Tongue (tissue), 2 donors: ENCODE data around the gene ACTR2. TPM values are rescaled to one million over a fixed set of nuclear protein-coding genes. Genes with fewer than 3 reads are reported as not detected.
"Not testable (repeated sequence)": the region's sequence is repeated elsewhere in the genome, so short reads cannot be mapped to it uniquely, and the experiment has no call there.

Experiments
- DNase-seq: peaks from one replicate; pipeline ENCODE4 v3.0.0-alpha.2; 2015
- total RNA-seq: library from RNA; depleted of rRNA; stranded (reverse); fragments of >200 nt; gene quantifications from one replicate; pipeline ENCODE4 v1.2.3, GENCODE V29; 2014

Gene ACTR2
- 110 TPM for total RNA-seq

GRCh38 chr2:65227456-65228262 lies at the start of gene ACTR2:
TSS of gene ACTR2 (plus strand) at chr2:65227831. CDS start at chr2:65227910, 79 bp downstream.
- peak; percentile 98 for DNase-seq

DNA sequence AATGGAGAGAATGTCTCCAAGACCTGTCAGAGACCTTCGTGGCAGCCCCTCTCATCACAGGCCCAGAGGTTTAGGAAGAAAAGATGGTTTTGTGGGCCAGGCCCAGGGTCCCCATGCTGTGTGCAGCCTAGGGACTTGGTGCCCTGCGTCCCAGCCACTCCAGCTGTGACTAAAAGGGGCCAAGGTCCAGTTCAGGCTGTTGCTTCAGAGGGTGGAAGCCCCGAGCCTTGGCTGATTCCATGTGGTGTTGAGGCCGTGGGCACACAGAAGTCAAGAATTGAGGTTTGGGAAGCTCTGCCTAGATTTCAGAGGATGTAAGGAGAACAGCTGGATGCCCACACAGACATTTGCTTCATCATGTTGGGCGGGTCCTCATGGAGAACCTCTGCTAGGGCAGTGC lies 45.1 kb upstream of the ACTR2 start:
- DNase-seq = no peak

DNA sequence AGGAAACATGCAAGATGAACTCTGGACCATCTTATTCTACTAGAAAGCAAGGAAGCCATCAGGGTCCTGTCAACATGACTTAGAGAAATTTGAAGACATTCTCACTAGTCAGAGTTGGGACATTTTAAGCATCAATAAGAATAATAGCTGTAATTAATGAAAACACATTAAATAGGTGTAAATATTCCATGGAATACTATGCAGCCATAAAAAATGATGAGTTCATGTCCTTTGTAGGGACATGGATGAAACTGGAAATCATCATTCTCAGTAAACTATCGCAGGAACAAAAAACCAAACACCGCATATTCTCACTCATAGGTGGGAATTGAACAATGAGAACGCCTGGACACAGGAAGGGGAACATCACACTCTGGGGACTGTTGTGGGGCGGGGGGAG lies 44.2 kb upstream of the ACTR2 start:
- DNase-seq = not testable (repeated sequence)

DNA sequence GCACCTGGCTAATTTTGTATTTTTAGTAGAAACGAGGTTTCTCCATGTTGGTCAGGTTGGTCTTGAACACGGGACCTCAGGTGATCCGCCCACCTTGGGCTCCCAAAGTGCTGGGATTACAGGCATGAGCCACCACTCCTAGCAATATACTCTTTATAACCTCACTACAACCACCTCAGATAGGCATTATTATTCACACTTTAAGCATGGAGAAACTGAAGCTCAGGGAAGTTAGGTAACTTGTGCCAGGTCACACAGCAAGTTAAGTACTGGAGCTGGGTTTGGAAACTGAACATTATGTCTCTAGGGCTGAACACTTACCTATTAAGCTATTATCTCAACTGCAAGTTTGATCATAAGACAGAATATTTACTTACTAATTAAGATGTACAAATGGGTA lies 42.6 kb upstream of the ACTR2 start:
- DNase-seq = no peak

DNA sequence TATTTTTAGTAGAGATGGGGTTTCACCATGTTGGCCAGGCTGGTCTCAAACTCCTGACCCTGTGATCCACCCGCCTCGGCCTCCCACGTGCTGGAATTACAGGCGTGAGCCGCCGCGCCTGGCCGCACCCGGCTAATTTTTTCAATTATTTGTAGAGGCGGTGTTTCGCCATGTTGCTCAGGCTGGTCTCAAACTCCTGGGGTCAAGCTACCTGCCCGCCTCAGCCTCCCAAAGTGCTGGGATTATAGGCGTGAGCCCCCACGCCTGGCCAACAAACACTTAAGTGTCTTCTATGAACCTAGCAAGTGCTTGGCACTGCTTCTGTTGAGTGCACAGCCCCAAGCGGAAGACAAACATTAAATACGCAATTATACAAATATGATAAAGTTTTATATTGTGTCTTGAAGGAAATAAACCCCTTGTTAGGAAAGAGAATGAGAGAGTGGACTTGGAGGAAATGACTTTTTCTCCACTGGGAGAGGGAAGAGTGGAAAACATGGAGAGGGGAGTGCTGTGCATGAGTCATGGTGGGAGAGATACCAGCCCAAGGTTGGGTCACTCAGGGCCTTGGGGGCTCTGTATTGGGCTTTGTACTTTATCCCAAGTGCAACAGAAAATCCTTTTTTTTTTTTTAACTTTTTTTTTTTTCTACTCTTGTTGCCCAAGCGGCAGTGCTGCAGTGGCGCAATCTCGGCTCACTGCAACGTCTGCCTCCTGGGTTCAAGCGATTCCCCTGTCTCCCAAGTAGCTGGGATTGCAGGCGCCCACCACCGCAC lies 41.4 kb upstream of the ACTR2 start:
- DNase-seq = no peak

DNA sequence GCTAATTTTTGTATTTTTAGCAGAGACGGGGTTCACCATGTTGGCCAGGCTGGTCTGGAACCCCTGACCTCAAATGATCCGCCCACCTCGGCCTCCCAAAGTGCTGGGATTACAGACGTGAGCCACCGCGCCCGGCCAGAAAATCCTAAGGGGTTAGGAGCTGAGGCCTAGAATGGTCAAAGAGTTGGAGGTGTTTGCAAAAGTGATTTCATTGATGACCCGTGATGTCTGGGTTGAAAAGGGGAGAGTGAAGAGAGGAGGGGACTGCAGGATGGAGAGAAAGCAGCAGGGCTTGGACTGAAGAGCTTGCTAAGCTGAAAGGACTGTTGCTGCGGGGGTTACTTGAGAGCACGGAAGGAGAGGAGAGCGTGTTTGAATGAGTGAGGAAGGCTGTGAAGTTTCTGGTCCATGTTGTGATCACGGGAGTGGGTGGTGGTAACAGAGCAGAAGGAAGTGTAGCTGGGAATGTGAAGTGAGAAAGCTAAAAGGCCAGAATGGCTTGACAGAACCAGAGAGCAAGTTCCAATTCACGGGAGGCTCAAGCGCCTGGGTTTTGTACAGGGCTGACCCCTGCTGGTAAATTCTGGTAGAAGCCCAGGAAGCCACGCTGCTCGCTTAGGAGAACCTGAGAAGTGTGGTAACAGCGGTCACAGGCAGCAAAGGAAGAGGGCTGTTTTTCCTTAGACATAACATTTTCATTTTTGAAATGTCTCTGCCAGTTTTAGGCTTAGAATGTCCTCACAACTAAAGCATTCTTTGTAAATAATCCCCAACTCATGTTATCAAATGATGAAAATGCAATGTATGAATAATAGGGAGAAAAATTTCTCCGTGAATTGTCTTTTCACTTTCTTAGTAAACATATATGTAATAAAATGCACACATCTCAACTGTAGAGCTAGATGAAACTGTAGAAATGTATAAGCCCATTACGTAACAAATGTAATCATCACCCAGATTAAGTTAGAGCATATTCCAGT lies 40.5 kb upstream of the ACTR2 start:
- peak; percentile 91 for DNase-seq

DNA sequence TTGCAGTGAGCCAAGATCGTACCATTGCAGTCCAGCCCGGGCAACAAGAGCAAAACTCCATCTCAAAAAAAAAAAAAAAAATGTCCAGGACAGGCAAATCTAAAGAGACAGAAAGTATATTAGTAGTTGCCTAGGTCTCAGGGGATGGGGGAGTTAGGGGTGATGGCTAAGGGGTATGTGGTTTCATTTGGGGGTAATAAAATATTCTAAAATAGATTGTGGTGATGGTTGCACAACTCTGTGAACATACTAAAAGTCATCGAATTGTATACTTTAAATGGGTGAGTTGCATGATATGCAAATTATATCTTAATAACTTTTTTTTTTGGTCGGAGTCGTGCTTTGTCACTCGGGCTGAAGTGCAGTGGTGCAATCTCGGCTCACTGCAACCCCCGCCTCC lies 34.2 kb upstream of the ACTR2 start:
- DNase-seq = no peak

- peak; percentile 40 for DNase-seq
Measured at GRCh38 chr2:65198737-65199136, 28.9 kb upstream of the ACTR2 start.

DNA sequence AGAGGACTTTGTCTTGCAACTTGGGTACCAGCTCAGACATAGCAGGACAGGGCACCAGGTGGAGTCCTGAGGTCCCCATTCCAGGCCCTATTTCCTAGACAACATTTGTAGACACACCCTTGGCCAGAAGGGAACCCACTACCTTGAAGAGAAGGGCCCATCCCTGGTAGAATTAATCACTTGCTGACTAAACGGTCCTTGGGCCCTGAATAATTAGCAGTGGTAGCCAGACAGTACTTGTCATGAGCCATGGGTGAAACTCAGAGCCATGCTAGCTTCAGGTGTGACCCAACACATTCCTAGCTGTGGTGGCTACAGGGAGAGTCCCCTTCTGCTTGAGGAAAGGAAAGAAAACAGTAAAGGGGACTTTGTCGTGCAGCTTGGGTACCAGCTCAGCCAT lies 28.5 kb upstream of the ACTR2 start:
- DNase-seq = no peak

- DNase-seq = no peak
Measured at GRCh38 chr2:65199891-65200290, 27.7 kb upstream of the ACTR2 start.

- DNase-seq = peak; percentile 24
Measured at GRCh38 chr2:65204461-65205210, 23.0 kb upstream of the ACTR2 start.

- no peak for DNase-seq
Measured at GRCh38 chr2:65212115-65212514, 15.5 kb upstream of the ACTR2 start.

GRCh38 chr2:65212619-65213018 lies 15.0 kb upstream of the ACTR2 start:
- DNase-seq = no peak

DNA sequence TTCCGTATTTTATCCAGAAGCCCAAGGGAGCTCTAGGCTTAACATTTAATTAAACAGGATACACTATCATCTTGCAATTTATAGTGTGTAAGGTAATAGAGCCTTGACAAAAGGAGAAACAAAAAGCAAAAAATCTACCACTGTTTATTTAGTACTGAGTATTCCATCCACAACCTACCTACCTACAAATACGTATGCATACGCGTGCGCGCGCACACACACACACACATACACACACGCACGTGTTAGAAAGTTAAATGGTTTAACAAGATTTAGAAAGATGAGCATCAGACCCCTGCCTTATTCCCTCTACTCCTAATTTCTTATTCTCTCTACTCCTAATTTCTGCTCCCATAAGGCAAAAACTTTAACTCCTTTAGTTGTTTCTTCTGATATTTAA lies 14.6 kb upstream of the ACTR2 start:
- no peak for DNase-seq

DNA sequence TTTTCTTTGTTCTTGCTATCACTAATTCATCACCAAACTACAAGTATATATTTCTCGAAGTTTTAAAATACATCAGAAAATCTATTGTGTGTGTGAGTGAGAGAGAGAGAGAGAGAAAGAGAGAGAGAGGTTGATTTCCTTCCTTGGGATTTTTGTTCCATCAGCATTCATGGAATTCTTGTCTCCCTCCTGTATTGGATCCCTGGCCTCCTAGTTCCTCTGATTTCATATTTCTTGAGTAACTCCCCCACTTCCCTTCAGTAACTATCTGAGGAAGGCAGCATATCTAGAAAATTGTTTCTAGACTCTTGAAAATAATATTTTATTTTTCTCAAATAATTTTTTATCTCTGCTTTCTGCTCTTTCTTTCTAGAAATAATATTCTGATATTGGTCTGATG lies 13.3 kb upstream of the ACTR2 start:
- no peak for DNase-seq

DNA sequence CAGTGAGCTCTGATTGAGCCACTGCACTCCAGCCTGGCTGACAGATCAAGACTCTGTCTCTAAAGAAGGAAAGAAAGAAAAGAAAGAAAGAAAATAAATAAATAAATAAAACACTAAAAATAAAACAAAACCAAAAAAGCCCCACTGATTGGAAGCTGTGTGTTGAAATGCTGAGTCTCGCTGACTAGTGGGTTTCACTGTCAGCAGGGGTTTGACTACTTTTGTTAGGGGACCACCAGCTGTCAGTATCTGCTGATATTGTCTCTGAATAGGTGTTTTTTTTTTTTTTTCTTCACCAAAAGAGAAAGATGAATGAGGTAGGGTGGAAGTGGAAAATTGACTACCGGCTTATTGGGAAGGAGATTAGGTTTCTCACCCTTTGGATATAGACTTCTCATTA lies 12.8 kb upstream of the ACTR2 start:
- no peak for DNase-seq

DNA sequence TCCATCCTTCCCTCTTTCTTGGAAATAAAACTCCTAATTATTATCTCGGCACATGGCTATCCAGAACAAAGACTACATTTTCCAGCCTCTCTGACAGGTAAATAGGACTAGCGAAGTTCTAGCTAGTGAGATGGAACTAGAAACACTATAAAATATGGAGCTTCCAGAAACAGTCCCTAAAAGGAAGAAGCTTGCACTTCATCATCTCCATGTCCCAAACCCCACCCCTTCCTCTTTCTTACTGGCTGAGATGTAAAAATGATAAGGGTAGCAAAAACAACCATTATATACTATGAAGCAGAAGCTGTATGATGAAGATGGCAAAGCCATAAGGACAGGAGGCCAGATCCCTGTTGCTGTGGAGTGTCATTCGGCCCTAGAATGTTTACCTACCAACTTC lies 11.7 kb upstream of the ACTR2 start:
- DNase-seq = no peak

DNA sequence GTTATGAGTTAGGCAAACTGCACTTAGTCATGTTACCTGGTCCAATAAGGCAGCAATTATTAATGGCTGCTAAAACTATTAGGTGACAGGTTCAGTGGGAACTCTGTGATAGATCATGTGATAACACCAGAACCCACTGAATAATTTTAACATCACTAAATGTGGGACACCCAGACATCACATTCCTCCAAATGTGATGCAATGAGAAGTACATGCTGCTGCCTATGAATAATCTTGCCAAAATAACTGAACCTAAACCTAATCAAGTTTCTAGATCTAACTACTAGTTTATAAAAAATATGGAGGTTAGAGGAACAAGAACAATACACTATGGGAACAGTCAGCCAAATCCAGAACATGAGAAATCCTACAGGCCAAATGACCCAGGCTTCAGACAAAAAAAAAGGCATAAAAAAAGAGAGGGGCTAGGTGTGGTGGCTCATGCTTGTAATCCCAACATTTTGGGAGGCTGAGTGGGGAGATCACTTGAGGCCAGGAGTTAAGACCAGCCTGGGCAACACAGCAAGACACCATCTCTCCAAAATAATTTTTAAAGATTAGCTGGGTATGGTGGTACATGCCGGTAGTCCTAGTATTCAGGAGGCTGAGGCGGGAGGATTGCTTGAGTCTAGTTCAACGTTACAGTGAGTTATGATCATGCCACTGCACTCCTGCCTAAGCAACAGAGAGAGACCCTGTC lies 7.0 kb upstream of the ACTR2 start:
- DNase-seq = no peak

GRCh38 chr2:65221275-65221674 lies 6.4 kb upstream of the ACTR2 start:
- DNase-seq = not testable (repeated sequence)

DNA sequence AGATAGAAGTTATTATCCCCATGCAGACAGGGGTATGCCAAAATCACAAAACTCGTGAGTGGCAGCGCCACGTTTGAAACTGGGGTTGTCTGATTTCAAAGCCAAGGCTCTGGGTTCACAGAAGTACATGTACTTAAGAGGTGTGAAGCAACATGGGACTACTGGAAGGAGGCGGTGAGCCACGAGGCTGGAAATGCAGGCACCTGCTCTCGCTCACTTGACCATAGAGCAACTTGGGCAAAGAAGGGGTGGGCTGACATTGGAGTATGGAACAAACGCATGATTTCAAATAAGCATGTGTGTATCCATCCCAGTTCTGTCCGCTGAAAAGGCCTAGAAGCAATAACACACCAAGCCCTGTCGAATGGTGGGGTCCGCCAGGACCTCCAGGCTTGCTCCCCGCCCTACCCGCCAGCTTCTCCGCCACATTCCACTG lies 593 bp upstream of the ACTR2 start:
- no peak for DNase-seq

DNA sequence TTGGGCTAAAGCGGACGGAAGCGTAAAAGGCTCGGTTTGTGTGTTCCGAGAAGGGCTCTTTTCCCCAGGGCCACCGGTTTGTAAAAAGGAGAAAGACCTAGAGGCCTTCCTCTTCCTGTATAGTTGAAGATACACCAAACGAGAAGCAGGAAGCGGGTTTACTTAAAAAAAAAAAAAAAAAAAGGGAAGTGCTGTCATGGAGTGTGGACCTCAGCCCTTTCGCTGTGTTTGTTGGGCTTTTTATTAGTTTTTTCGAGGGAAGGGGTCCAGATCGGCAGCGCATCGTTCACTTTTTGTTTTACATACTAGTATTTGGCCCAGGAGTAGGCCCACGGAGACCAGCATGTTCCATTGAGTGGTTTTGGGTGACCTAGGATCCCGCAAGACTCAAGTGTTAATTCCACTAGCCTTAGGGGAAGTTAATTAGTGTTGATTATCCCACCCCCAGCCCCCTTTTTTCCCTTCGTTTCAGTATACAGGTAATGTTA lies 676 bp downstream of the ACTR2 start:
- DNase-seq = peak; percentile 63
